Muscle of back (tissue), 13 donors: ENCODE results near the gene POU3F3. TPM values are rescaled to one million over a fixed set of nuclear protein-coding genes. Genes with fewer than 3 reads are reported as not detected.
A peak's percentile ranks its signal among the peaks of the same experiment; 100 is the strongest.

Experiments
- DNase-seq, 3 donors: peaks; one replicate each; pipeline versions ENCODE4 v3.0.0 to v3.0.0-alpha.2; 2013
- long read RNA-seq, 9 donors: transcript quantifications; one replicate each; lab custom pipeline, GENCODE V29; 2026
- polyA plus RNA-seq, 10 donors: library from polyadenylated mRNA; unstranded; fragments of 120-200 nt; gene quantifications; one replicate each; pipeline ENCODE4 v1.2.1, GENCODE V29; 2013; ENCODE audit not compliant: insufficient read length in 10 of 10

The POU3F3 gene
- polyA plus RNA-seq, result 1 to 10 TPM in 1 of 10 donors, under 1 TPM in 8, not detected in 1; 0.08 to 2.9 (median 0.29) TPM
- long read RNA-seq, donor 1, result 0 reads
- long read RNA-seq, donor 2, result 0 reads
- long read RNA-seq, donor 3, result 0 reads
- long read RNA-seq, donor 4, result 0 reads
- long read RNA-seq, donor 5, result 0 reads
- long read RNA-seq, donor 6, result 0 reads
- long read RNA-seq, donor 7, result 0 reads
- long read RNA-seq, donor 8, result 0 reads
- long read RNA-seq, donor 9, result 0 reads

DNA sequence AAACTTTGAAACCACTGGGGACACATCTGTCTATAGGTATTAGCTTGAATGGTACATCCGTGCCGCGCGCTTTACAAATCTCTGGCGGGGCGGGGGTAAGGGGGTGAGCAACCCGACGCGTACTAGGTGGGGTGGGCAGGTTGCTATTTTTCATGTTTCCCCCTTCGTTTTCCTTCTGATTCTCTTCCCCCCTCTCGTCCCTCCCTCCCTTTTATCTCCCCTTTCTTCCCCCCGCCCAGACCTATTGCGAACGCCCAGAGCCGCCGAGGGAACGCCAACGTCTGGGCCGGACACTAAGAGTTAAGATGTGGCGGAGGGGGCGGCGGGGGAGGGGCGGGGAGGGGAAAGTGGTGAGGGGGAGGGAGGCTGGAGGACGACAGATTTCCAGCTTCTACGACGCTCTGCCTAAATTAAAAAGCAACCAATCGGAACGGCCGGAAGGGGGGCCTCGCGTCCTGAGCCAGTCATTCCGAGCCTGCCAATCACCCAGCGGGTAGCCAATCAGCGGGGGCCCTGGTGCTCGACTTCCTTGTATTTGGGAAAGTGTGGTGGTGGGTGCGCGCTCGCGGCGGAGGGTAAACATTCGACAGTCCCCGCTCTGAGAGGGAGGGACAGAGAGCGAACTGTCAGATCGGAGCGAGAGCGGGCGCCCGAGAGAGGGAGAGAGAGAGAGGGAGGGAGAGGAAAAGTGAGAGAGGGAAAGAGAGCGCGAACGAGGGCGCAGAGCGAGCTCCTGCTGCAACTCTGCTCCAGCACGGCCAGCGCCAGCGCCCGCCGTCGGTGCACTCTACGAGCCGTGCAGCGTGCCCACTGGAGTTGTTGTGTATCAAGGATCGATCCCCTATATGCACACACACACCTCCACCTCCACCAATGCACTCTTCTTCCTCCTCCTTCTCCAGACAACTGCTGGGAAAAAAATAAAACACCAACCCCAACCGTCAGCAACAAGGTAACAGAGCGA, at the start of gene POU3F3:
TSS of gene POU3F3 (plus strand) at position 582 of the 964 bp plus-strand sequence. CDS start 1,396 bp downstream, outside the sequence.
- peak; percentile 75 to 85 (median 76) for DNase-seq

DNA sequence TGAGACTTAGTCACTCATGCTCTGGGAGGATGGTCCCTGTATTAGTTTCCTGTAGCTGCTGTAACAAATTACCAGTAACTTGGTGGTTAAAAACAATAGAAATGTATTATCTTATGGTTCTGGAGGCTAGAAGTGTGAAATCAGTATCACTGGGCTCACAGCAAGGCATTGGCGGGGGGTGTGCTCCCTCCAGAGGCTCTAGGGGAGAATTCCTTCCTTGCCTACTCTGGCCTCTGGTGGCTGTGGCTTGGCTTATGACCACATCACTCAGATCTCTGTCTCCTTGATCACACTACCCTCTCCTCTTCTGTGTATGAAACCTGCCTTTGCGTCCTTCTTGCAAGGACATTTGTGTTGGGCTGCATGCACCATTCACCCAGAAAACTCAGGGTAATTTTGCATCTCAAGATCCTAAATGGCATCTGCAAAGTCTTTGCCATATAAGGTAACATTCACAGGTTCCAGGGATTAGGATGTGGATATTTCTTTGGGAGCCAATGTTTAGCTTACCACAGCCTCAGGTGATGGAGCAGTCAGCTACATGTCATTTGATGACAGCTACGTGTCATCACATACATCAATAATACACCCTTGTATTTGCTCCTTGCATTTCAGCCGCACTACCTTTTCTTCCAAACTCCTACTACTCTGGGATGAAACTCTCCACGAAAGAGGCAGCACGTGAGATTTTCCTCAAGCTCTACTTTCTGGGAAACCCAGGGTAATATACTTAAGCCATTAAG, 49.6 kb upstream of the POU3F3 start:
- no peak for DNase-seq

DNA sequence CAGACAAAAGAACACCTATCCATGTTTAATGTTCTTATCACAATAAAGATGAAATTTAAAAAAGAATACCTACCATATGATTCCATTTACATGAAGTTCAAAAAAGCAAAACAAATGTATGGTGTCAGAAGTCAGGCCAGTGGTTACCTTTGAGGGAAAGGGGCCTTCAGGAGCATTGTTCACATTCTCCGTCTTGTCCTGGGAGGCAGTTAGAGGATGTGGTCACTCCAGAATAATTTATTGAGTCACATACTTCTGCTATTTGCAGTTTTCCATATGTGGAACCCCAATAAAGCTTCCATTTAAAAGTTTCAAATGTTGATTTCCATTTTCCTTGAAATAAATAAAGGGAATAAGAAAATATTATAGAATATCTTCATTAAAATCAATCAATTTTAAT, 41.6 kb upstream of the POU3F3 start:
- DNase-seq, result no peak

DNA sequence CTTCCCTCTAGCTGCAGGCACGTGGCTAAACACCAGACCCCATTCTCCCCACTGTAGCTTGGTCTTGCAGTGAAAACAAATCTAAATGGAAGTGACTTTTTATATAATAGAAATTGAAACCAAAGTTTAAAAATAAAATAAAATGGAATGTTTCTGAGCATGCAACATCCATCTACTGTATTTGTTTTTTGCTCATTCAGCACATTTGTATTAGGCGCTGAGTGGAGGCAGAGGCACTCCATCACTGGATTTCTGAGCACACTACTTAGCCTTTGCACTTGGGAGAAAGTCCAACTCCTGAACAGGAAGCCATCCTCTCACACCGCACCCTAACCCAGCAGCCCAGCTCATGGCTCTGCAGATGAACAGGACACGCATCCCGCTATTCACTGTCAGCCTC, 37.8 kb upstream of the POU3F3 start:
- no peak for DNase-seq

DNA sequence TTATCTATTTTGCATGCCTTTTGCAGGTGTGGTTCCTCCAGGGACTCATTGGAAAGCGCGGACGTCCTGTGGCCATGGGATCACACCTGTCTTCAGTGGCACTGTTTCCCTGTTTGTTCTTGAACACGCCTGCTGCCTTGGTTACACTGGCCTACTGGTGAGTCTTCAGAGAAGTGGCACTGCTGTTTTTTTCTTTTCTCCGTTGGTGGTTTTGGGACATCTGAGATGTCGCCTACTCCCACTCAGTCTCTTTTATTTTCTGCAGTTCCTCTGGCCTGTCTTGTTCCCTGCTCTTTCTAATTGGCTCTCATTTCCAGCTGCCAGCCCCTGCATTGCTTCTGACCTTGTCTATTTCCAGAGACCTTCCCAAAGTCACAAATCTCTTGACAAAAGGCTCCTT, 35.7 kb upstream of the POU3F3 start:
- no peak for DNase-seq

DNA sequence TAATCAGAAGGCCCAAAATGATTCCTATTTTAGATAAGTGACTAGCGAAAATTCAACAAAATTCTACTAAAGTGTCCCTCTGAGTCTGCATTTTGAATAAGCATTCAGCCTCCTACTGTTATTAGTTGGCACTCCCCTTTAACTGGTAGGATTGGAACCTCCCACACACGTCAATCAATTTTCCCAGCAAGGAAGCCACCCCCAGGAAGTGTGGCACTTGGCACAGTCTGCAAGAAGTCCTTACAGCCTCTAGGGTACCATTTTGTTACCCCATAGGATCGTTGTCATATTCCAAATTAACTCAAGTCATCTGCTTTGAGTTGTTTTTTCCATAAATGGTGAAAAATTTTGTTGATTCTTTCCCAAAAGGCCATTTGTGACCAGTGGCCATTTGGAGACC, 33.8 kb upstream of the POU3F3 start:
- DNase-seq, result no peak

DNA sequence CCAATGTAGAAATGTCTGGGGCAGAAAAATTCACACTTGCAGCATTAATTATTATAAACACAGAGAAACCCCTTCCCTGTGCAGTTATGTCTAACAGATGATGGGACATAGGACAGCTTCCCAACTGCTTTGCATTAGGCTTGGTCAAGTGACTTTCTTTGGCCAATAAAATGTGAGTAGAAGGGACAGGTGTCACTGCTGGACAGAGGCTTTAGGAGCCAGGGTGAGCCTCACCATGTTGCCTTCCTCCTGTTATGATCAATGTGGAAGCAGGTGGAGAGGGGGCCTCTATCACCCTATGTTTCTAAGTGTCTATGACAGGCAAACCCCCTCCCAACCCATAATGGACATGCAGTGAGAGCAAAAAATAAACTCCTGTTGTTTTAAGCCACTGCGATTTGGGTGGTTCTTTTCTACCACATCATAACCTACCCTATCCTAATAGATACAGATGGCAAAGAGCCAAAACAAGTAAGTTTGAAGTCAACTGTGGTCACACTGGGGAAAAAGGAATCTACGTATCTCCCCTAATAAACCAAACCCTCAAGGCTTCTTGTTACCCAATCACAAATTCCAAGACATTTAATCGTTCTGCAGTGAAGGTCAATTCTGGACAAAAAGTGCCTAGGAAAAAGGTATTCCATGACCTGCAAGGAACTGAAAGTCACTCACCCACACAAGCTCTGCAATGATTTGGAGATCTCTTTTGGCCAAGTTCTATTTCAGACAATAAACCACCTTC, 28.6 kb upstream of the POU3F3 start:
- DNase-seq, result no peak

DNA sequence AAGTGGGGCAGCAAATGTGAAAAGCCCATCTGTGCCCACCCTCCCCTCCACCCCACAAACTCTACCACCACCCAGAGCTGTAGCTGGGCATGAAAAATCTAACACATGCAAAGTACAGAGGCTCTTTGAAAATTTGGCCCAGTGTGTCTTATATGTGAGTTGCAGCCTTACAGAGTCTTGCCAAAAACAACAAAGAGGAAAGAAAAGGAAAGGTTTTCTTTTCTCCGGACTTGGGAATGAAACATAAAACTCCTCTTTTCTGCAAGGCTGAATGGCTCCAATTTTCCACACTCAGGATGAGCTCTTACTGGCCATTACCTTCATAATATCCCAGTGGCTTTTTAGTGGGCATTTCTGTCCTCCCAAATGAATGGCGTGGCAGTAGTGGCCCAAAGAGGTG, 27.9 kb upstream of the POU3F3 start:
- DNase-seq, result peak in 1 of 3 donors; percentile 5

DNA sequence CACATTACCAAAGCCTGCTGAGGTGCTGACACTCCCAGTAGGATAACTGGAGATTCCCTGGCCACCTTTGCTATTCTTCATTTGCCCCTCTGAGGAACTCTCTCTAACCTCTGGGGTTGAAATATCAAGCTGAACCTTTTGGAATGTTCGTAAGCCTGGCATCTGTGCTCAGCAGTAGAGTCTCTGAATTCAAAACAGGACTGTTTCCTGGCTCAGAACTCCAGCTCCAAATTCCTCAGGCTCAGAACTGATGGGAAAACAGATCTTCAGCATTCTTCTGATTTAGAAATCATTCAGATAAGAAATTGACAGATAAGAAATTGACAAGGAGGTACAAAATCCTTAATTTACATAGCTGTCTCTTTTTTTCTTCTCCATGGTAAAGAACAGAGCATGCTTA, 22.2 kb upstream of the POU3F3 start:
- no peak for DNase-seq

DNA sequence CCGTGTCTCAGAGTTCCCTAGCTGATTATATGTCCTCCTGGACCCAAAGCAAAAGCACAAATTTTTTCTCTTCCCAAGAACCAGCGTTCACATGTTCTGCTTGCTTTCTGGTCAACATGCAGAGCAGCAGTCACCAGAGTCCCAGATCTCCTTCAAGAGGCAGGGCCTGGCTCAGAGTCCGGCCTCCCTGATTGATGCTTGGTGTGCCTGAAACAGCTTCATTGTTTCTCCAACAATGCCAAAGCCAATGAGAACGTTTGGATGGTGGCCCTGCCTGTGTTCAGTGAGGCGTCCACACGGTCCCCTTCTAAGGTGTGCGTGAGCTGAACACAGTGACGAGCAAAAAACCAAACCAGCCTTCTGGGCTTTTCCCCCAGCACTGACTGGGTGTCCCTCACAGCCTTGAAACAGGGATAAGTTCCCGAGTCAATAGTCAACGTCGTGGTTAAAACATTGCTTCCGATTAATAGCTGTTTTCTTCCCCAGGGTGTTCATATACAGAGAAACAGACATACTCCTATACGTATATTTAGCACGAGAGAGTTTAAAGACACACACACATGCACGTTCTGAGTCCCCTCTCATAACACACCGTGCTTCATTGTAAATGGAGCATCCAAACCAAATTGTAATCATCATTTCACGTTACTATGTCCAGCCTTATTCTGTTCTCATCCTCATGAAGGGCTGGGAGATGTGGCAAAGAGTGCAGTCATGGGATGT, 19.3 kb upstream of the POU3F3 start:
- no peak for DNase-seq

DNA sequence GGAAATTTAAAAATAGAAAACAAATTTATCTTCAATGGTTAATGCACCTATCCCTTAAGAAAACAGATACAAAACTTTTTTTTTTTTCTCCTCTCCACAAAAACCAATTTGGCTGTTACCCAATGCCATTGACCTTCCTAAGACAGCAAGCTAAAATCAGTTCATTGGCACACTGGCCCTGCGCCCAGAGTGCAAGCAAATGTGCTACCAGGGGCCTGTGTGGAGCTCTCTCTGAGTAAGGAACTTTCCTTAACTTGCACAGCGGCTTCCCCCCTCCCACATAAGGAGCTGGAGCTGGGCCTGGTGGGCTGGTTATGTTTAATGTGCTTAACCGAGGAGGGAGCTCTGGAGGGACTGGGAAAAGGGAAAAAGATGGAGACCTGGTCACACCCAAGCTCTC, 17.6 kb upstream of the POU3F3 start:
- no peak for DNase-seq

DNA sequence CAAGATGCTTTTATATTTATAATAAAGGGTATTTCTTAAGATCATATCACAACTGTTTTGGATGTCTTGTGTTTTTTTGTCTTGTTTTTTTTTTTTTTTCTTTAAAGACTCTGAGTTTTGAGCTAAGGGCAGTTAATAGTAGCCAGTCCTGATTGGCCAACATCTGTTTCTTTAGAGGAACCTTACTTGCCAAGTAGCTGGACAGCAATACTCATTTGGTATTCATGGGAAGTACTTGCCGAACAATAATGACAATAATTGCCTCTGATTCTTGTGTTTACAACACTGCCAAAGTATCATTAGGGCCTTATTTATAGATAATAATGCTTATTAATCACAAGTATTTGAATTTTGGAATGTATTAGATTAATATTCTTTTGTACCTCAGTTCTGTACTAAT, 17.1 kb upstream of the POU3F3 start:
- no peak for DNase-seq

DNA sequence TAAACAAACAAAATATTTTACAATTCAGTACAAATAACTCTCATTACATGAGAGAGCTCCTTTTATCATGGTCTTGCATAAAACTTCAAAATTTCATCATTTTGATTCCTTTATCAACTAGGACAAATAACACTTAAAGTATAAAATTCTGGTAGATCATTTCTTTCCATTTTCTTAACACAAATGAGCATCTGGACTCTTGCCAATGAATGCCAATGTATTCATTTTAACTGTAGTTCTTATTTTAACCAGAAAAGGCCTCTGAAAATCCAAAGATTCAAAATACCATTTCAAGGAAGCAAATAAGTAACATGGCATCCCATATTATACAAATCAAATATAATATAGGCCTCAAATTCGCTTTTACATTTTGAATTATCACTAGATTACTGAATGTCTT, 13.8 kb upstream of the POU3F3 start:
- DNase-seq, result no peak

DNA sequence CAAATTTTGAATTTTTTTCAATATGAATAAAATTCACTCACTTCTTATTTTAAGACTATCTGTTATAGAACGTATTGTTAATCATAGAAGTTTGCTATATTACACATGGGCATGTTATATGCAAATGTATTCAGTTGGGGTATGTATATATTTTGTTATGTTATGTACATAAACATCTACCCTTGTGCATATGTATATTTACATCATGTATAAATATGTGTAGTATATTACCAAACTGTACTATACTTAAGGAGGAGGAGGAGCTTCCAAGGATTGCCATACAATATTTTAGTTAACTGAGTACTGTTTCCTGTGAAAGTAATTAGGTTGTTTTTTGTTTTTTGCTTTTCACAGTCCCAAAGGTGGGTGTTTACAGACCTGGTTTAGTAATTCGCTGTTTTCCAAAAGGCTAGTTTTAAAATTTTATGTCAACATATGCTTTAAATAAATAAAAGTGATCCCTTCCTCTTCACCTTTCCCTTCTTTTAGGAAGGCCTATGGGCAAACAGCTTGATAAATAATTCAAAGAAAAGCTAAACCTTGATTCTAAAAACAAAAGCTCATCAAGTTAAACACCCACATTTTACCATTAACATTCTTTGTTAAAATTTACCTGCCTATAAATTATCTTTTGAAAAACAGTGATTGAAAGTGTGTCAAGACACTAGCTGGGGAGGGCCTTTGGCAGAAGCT, 12.9 kb upstream of the POU3F3 start:
- DNase-seq, result no peak

DNA sequence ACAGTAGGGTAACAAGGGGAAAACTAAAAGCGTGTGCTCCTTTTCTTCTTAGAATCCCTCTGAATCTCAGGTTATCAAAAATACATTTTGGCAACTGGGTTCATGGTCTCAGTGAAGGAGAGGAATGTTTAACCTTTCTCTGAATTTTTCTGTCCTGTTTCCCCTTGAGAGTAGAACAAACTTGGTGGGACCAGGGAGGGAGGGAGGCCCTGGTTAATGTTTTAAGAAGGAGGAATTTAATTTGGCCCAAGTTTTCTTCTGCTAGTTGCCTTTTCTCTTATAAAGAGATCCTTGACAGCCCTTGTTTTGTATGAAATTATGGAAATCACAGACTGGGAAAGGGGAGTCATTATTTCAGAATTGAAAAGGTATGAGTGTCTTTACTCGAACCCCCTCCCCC, 12.2 kb upstream of the POU3F3 start:
- no peak for DNase-seq

DNA sequence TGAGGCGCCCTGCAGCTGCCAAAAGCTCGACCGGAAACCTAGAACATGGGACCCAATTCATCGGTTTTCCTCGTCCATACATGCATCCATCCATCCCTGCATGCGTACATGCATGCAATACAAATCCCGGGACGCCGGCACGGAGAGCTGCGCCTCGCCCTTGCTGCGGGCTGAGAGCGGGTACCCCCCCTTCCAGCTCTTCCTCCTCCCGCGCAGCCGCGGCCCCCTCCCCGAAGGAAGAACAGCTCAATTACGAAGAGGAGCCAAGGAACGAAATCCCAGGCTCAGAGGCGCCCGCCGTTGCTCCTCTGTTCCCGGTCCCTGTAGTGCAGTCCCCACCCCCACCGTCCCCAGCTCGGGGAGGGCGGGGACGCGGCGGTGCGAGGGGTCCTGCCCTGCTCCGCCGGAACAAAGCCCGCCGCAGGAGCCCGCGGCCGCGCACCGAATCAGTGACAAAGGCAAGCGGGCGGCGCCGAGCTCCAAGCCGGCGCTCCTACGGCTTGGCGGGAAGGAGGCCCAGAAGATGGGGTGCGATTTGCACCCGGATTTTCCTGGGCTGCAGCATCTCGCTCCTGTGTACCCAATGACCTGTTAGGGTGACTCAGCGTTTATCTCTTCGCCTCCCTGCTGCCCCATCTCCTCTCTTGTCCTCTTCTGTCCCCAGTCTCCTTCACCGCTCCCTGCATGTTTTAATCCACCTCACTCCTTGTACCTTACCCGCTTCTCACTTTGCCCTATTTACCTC, 8.9 kb upstream of the POU3F3 start:
- DNase-seq, result peak in 1 of 3 donors; percentile 29

DNA sequence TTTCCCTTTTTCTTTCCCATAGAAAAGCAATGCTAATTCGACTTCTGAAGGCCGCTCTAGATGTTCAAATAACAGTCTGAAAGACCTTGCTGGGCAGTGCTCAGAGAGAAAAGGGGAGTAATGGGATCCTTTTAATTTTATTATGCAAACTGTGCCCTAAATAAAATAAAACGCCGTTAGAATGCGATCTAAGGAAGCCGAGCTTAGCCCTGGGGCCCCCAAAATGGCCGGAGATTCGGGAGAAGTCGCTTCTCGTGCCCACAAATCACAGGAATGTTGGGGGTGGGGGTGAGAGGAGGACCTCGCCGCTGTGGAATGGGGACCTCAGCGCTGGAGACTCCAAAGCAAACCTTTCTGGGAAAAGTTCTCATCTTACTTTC, 8.4 kb upstream of the POU3F3 start:
- DNase-seq, result peak in 1 of 3 donors; percentile 7

DNA sequence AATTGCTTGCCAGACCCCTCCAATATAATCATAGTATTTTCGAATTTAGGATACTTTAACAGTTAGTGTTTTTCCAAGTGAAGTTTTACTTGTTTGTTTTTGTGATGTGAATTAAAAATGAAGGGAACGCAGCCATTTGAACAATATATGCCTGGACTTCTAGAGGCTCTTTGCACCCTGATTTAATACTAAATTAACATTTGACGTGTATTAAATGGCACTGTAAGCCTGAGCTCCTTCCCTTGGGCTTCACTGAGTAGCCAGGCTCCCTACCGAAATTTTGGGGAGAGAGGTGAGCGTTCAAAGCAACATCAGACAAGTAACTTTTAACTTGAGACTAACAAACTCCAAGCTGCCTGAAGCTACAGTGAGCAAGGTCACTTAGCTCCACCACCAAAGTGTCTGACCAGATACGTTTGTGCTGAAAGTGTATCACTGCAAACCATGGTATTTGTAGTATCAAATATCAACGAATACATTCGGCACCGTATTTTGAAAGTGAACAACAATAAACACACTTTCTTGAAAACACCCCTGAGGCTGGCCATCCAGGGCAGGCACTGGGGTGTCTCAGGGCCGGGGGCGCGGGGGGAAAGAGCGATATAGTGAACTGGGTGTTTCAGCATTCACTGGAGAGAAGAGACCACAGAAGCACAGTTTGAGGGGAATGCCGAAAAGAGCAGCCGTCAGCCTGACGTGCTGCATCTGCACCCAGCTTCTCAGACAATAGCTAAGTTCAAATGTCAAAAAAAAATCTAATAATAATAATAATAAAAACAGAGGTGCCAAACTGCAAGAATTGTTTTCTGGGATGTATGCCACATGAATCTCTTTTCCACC, 7.7 kb upstream of the POU3F3 start:
- DNase-seq, result peak in 1 of 3 donors; percentile 33
